CD4-positive, alpha-beta memory T cell (primary cell): ENCODE data around the gene SLX4. TPM values are rescaled to one million over a fixed set of nuclear protein-coding genes. Genes with fewer than 3 reads are reported as not detected.
"Not testable (repeated sequence)": the region's sequence is repeated elsewhere in the genome, so short reads cannot be mapped to it uniquely, and the experiment has no call there.

Experiments
- CTCF ChIA-PET: fragments of 350-600 bp; sonication (Branson Sonifier 250); formaldehyde crosslinking; loops from one replicate; lab custom pipeline; 2021; ENCODE audit warnings: inconsistent platforms; ENCODE audit not compliant: partially characterized antibody; lab: Charles Lee
- POLR2A ChIA-PET: fragments of 350-600 bp; sonication (Branson Sonifier 250); formaldehyde crosslinking; loops from one replicate; lab custom pipeline; 2021; ENCODE audit not compliant: partially characterized antibody; lab: Charles Lee
- DNase-seq, 5 donors: peaks; one replicate each; pipeline versions ENCODE4 v3.0.0 to v3.0.0-alpha.2; 2020 to 2022; ENCODE audit warnings: mixed read lengths in 1 of 5
- H3K27ac ChIP-seq: one replicate; pipeline ENCODE4 v1.7.0; 2013; ENCODE audit warnings: low read depth, low read length
- H3K27me3 ChIP-seq: 2 replicates; pipeline ENCODE4 v1.7.0; 2013; ENCODE audit warnings: mild to moderate bottlenecking, low read length, moderate library complexity; ENCODE audit not compliant: insufficient read depth
- H3K36me3 ChIP-seq: 2 replicates; pipeline ENCODE4 v1.7.0; 2013; ENCODE audit warnings: mild to moderate bottlenecking, low read length, moderate library complexity; ENCODE audit not compliant: insufficient read depth
- H3K4me1 ChIP-seq: 2 replicates; pipeline ENCODE4 v1.7.0; 2013; ENCODE audit warnings: mild to moderate bottlenecking, low read length, moderate library complexity; ENCODE audit not compliant: insufficient read depth
- H3K4me3 ChIP-seq, 2 donors: one replicate each; pipeline ENCODE4 v1.7.0; 2013; ENCODE audit warnings: low read length in 2 of 2, mild to moderate bottlenecking in 1 of 2
- H3K9me3 ChIP-seq, 2 donors: one replicate each; pipeline ENCODE4 v1.7.0; 2013; ENCODE audit warnings: low read length in 2 of 2, control low read depth in 1 of 2; ENCODE audit not compliant: control insufficient read depth in 1 of 2
- H3K27ac Mint-ChIP-seq, 7 donors: one replicate each; pipeline ENCODE4 v1.8.0; 2020 to 2021; ENCODE audit warnings: mixed read lengths in 7 of 7, mild to moderate bottlenecking in 6 of 7, inconsistent platforms in 3 of 7, moderate library complexity in 3 of 7
- H3K27me3 Mint-ChIP-seq, 2 donors: one replicate each; pipeline ENCODE4 v1.8.0; 2020 to 2021; ENCODE audit warnings: mixed read lengths in 2 of 2
- H3K36me3 Mint-ChIP-seq, 2 donors: one replicate each; pipeline ENCODE4 v1.8.0; 2020 to 2021; ENCODE audit warnings: mixed read lengths in 2 of 2, inconsistent platforms in 1 of 2, mild to moderate bottlenecking in 1 of 2
- H3K4me1 Mint-ChIP-seq, 4 donors: one replicate each; pipeline ENCODE4 v1.8.0; 2020 to 2021; ENCODE audit warnings: mixed read lengths in 4 of 4, mild to moderate bottlenecking in 1 of 4
- H3K4me3 Mint-ChIP-seq, 8 donors: one replicate each; pipeline ENCODE4 v1.8.0; 2020 to 2021; ENCODE audit warnings: mixed read lengths in 8 of 8, mild to moderate bottlenecking in 7 of 8, moderate library complexity in 6 of 8, inconsistent platforms in 3 of 8
- H3K9me3 Mint-ChIP-seq, 8 donors: one replicate each; pipeline ENCODE4 v1.8.0; 2020 to 2021; ENCODE audit warnings: mixed read lengths in 8 of 8, mild to moderate bottlenecking in 5 of 8, inconsistent platforms in 3 of 8, moderate library complexity in 1 of 8
- intact Hi-C: fragments of 100-400 bp; cut with micrococcal nuclease; formaldehyde crosslinking; loops from one replicate; pipeline ENCODE4 v1.15.1; 2023
- polyA plus RNA-seq, 2 donors: library from polyadenylated mRNA; unstranded; fragments of 300-500 nt; fragmentation: Illumina TruSeq; gene quantifications; one replicate each; pipeline ENCODE4 v1.2.3, GENCODE V29; 2021
- total RNA-seq, 2 experiments: library from RNA; stranded (reverse); gene quantifications; one replicate each; pipeline ENCODE4 v1.2.3, GENCODE V29; 2021

The SLX4 gene
- total and polyA plus RNA-seq, 4 experiments from 2014 or later: 0.87 to 6.7 (median 5.7) TPM; not detected in 1

DNA sequence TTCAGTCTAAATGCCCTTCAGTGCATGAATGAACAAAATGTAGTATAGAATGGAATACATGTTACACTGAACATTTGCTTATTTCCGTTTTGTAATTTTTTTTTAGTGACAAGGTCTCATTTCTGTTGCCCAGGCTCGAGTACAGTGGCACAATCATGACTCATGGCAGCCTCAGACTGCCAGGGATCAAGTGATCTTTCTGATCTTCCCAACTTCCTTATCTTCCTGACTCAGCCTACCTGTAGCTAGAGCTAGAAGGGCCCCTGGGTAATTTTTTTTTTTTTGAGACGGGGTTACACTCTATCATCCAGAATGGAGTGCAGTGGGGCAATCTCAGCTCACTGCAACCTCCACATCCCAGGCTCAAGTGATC lies 7.3 kb upstream of the SLX4 start:
- no peak for DNase-seq
- intact Hi-C loops: loop anchor here (10.0 kb wide), 1 partner anchor 114 kb away; the partner anchor contains the start of gene CLUAP1
- POLR2A ChIA-PET: no interaction called here

DNA sequence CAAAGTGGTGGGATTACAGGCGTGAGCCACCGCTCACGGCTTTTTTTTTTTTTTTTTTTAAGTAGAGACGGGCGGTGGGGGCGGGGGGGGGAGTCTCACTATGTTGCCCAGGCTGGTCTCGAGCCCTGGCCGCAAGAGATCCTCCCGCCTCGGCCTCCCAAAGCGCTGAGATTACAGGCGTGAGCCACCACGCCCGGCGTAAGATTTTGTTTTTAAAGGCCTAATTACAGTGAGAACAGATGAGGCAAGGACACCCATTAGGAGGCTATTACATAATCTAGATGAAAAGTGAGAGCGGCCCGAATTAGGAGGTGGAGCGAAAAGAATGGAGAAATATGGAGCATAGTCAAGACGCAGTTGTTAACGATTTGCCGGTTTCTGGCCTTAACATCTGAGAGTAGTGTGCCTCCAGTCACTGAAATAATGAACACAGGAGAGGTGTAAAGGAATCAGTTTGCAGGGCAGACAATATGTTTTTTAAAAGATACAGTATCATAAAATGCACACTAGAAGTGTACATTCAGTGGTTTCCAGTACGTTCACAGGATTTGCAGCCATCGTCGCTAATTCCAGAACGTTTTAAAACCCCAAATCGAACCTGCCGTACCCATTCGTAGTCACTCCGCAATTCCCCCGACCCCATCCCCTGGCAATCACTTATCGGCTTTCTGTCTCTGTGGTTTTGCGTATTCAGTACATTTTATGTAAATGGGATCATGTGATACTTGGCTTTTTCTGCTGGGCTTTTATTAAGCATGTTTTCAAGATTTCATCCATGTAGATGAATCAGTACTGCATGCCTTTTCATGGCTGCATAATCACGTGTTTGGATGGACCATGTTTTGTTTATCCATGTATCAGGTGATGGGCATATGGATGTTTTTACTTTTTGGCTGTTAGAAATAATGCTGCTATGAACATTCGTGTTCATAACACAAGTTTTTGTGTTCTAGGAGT lies 1.4 kb upstream of the SLX4 start:
- Histone ChIP-seq H3K4me1 (peaks cover 34% of the 10 kb centered on the region), H3K4me3 (peak overlapping the region in 1 of 2 donors; percentile 98), H3K9me3 (no peaks in the 10 kb centered on the region), H3K36me3 (no peaks in the 10 kb centered on the region), H3K27me3 (no peaks in the 10 kb centered on the region), H3K27ac (peak overlapping the region; percentile 92)
- Mint-ChIP-seq H3K4me1 (peaks cover 37 to 56% (median 47%) of the 10 kb centered on the region in 4 donors), H3K27ac (peak overlapping the region; percentile 44 to 99 (median 88)), H3K36me3 (peaks cover 10 to 33% of the 10 kb centered on the region in 2 donors), H3K27me3 (no peaks in the 10 kb centered on the region), H3K4me3 (peak overlapping the region; percentile 97 to 100 (median 100)), H3K9me3 (peaks cover 0 to 5% (median 0%) of the 10 kb centered on the region in 8 donors)
- no peak for DNase-seq
- ChIA-PET CTCF (interaction anchor here (0.6 to 1.4 kb wide), 6 partner anchors 8 to 806 kb away, joined by 3 to 5 read pairs (median 3); partner anchors contain the start of gene NLRC3), POLR2A (interaction anchor here (1.1 to 1.5 kb wide), 4 partner anchors 13 to 212 kb away, joined by 3 to 32 read pairs (median 4); partner anchors contain the start of genes NLRC3, ZNF174 and ZSCAN32)
- intact Hi-C loops: loop anchor here (10.0 kb wide), 1 partner anchor 108 kb away; the partner anchor contains the start of gene CLUAP1

More for the DNA sequence above, 7.3 kb upstream of the SLX4 start:
- no peaks in the 10 kb centered on the region for H3K27me3 Mint-ChIP-seq
- Histone ChIP-seq H3K36me3 (no peaks in the 10 kb centered on the region), H3K4me1 (peaks cover 11% of the 10 kb centered on the region), H3K27me3 (no peaks in the 10 kb centered on the region), H3K27ac (no peak overlapping the region), H3K4me3 (no peak overlapping the region), H3K9me3 (no peaks in the 10 kb centered on the region)
- H3K36me3 Mint-ChIP-seq: peaks cover 10 to 20% of the 10 kb centered on the region in 2 donors
- no peaks in the 10 kb centered on the region for H3K9me3 Mint-ChIP-seq
- no peak overlapping the region for H3K4me3 Mint-ChIP-seq
- peaks cover 25 to 39% (median 33%) of the 10 kb centered on the region in 4 donors for H3K4me1 Mint-ChIP-seq
- CTCF ChIA-PET: interaction anchor here (0.7 kb wide), 1 partner anchor 24 kb away, joined by 3 read pairs; no protein-coding TSS in a partner anchor
- peak overlapping the region in 1 of 7 donors; percentile 13 for H3K27ac Mint-ChIP-seq

DNA sequence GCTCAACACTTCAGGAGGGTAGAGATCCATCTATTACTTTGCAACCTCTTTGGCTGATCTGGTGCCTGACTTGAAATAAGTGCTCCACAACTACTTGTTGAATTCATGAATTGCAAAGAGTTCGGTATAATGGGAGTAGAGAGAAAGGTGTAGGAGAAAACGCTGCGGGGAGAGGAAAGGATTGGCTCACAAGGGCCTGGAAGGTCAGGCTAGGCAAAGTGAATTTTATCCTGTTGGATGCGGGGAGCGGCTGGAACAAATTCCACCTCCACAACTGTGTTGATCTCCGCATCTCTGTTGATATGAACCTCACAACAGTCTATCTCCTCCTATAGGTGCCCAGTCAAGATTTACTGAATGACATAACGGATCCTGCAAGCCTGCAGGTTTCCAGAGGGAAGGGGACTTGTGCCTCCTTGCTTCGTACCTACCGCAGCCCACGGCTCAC lies 684 bp downstream of the SLX4 start:
- no peaks in the 10 kb centered on the region for H3K27me3 Mint-ChIP-seq
- ChIA-PET POLR2A (interaction anchor here (1.0 kb wide), 1 partner anchor 34 kb away, joined by 3 read pairs; the partner anchor contains the start of gene NLRC3), CTCF (no interaction called here)
- peaks cover 32 to 54% (median 46%) of the 10 kb centered on the region in 4 donors for H3K4me1 Mint-ChIP-seq
- peak overlapping the region; percentile 44 to 89 (median 87) for H3K27ac Mint-ChIP-seq
- Histone ChIP-seq H3K27ac (peak overlapping the region; percentile 92), H3K27me3 (no peaks in the 10 kb centered on the region), H3K4me3 (peak overlapping the region; percentile 49 to 98), H3K4me1 (peaks cover 34% of the 10 kb centered on the region), H3K36me3 (no peaks in the 10 kb centered on the region), H3K9me3 (no peaks in the 10 kb centered on the region)
- peak in 1 of 5 donors; percentile 3 for DNase-seq
- H3K4me3 Mint-ChIP-seq: peak overlapping the region; percentile 91 to 100 (median 98)
- intact Hi-C loops: loop anchor here (1.0 to 10.0 kb wide), 4 partner anchors 32 to 210 kb away; partner anchors contain the start of genes CLUAP1, NAA60, ZNF174 and ZNF597
- H3K36me3 Mint-ChIP-seq: peaks cover 11 to 25% of the 10 kb centered on the region in 2 donors
- H3K9me3 Mint-ChIP-seq: peaks cover 0 to 5% (median 0%) of the 10 kb centered on the region in 8 donors

DNA sequence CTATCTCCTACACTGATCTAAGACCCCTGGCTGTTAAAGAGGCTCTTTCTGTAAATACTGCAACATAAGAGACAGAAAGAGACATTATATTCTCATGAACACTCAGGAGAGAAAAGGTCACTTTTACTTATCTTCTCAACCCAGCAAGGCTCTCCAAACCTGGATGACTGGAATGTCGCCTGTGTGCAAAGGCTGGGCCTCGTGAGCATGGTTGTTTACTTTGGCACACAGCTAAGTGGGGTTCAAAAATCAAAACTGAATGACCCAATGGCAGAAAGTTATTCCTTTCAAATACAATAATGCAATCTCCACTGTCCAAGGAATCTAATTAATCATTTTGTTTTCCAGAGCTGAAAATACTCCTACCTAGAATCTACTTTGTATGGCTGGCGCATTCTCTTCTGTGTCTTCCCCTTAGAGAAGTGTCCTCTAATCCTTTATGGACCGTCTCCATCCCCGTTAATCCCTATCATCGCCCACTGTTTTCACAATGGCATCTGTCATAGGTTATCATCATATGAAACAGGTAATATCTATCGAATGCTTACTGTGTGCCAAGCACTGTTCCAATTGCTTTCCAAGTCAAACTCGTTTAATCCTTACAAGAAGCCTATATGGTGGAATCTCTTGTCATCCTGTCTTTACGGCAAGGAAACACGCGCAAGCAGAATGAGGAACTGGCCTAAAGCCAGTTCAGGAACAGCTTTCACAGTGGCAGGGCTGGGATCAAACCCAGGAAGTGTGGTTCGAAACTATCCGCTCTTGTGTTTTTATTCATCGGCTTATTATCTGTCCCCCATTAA lies 1.3 kb downstream of the SLX4 start:
- Mint-ChIP-seq H3K4me1 (peaks cover 27 to 48% (median 40%) of the 10 kb centered on the region in 4 donors), H3K9me3 (peaks cover 0 to 5% (median 0%) of the 10 kb centered on the region in 8 donors), H3K36me3 (peaks cover 8 to 19% of the 10 kb centered on the region in 2 donors), H3K27me3 (no peaks in the 10 kb centered on the region), H3K4me3 (peak overlapping the region; percentile 91 to 100 (median 98)), H3K27ac (peak overlapping the region; percentile 44 to 89 (median 87))
- H3K27ac ChIP-seq: peak overlapping the region; percentile 92
- no peaks in the 10 kb centered on the region for H3K27me3 ChIP-seq
- POLR2A ChIA-PET: interaction anchor here (1.0 kb wide), 1 partner anchor 33 kb away, joined by 3 read pairs; the partner anchor contains the start of gene NLRC3
- peaks cover 28% of the 10 kb centered on the region for H3K4me1 ChIP-seq
- intact Hi-C loops: loop anchor here (2.0 to 10.0 kb wide), 3 partner anchors 105 to 209 kb away; partner anchors contain the start of genes CLUAP1, NAA60, ZNF174 and ZNF597
- H3K4me3 ChIP-seq: no peak overlapping the region
- no peaks in the 10 kb centered on the region for H3K36me3 ChIP-seq
- CTCF ChIA-PET: no interaction called here
- H3K9me3 ChIP-seq: no peaks in the 10 kb centered on the region
- DNase-seq: no peak

DNA sequence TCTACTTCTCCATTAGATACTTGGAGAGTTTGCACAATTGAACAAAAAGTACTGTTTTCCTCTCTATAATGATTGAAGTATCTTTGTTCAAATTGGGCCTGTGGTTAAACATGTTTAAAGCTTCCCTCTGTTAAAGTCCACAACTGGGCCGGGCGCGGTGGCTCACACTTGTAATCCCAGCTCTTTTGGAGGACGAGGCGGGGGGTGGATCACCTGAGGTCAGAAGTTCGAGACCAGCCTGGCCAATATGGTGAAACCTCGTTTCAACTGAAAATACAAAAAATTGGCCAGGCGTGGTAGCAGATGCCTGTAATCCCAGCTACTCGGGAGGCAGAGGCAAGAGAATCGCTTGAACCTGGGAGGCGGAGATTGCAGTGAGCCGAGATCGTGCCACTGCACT lies 2.4 kb downstream of the SLX4 start:
- H3K4me3 Mint-ChIP-seq, H3K36me3 ChIP-seq, H3K27ac Mint-ChIP-seq, POLR2A ChIA-PET, H3K9me3 Mint-ChIP-seq, H3K27ac ChIP-seq, CTCF ChIA-PET, H3K4me3 ChIP-seq, H3K9me3 ChIP-seq, H3K27me3 ChIP-seq, intact Hi-C loops, H3K27me3 Mint-ChIP-seq, DNase-seq: not testable (repeated sequence)
- Mint-ChIP-seq H3K4me1 (peaks cover 21 to 37% (median 32%) of the 10 kb centered on the region in 4 donors), H3K36me3 (peaks cover 5 to 19% of the 10 kb centered on the region in 2 donors)
- peaks cover 27% of the 10 kb centered on the region for H3K4me1 ChIP-seq

DNA sequence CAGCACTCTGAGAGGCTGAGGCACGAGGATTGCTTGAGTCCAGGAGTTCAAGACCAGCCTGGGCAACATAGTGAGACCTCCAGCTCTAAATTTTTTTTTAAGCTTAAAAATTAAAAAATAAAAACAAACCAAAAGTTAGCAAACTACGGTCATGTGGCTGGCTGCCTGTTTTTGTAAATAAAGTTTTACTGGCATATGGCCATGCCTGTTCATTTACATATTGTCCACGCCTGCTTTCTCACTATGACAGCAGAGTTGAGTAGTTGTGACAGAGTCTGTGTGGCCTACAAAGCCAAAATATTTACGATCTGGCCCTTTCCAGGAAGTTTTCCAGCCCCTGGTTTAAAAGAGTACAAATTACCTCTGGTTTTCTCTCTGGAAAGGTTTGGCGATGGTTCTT lies 3.3 kb downstream of the SLX4 start:
- H3K4me1 ChIP-seq: peaks cover 21% of the 10 kb centered on the region
- H3K36me3 Mint-ChIP-seq: peaks cover 10 to 19% of the 10 kb centered on the region in 2 donors
- intact Hi-C loops: no loop called here
- no peaks in the 10 kb centered on the region for H3K9me3 ChIP-seq
- peaks cover 0 to 5% (median 0%) of the 10 kb centered on the region in 8 donors for H3K9me3 Mint-ChIP-seq
- H3K27me3 Mint-ChIP-seq: no peaks in the 10 kb centered on the region
- no peak overlapping the region for H3K27ac Mint-ChIP-seq
- ChIA-PET CTCF (no interaction called here), POLR2A (no interaction called here)
- H3K27me3 ChIP-seq: no peaks in the 10 kb centered on the region
- no peak overlapping the region for H3K4me3 Mint-ChIP-seq
- H3K4me1 Mint-ChIP-seq: peaks cover 15 to 31% (median 26%) of the 10 kb centered on the region in 4 donors
- no peak overlapping the region for H3K27ac ChIP-seq
- H3K4me3 ChIP-seq: no peak overlapping the region
- no peak for DNase-seq
- H3K36me3 ChIP-seq: no peaks in the 10 kb centered on the region
